GM18868 (cell line): ENCODE data around the gene AIMP1.
"Not testable (repeated sequence)": the region's sequence is repeated elsewhere in the genome, so short reads cannot be mapped to it uniquely, and the experiment has no call there.

Source experiments
- ATAC-seq: cut with Tn5 transposase; IDR thresholded peaks from one replicate; pipeline ENCODE4 v1.9.1; 2021; ENCODE audit warnings: mild to moderate bottlenecking, moderate library complexity; ENCODE audit not compliant: unreplicated experiment

AIMP1 gene

DNA sequence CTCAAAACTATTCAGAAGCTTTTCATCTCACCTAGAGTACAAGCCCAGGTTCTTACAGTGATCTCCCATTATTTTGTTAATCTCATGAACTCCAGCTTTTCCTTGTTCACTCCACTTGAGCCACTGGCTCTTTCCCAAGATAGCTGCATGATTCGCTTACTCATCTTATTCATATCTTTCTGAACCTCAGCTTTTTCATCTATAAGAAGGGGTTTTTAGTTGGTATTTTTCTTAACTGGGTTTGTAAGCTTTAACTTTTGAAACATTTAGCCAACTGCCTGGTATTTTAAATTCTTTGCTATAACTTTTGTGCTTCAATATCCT lies 28.3 kb downstream of the AIMP1 start:
- ATAC-seq: no peak

DNA sequence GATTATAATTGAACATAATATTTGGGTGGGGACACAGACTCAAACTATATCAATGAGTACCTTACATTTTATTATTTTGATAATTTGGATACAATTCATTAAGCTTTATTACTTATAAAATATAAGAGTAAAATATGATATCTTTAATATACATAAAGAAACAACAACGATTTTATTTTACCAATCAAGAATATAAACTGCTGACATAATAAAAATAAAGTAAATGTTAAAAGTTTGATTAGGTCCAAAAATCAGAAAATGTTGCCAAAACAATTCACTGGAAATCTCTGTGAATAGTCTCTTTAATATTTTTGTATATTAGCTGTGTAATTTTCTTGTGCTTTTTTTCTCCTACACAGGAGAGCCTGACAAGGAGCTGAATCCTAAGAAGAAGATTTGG lies 30.8 kb downstream of the AIMP1 start:
- ATAC-seq: no peak

DNA sequence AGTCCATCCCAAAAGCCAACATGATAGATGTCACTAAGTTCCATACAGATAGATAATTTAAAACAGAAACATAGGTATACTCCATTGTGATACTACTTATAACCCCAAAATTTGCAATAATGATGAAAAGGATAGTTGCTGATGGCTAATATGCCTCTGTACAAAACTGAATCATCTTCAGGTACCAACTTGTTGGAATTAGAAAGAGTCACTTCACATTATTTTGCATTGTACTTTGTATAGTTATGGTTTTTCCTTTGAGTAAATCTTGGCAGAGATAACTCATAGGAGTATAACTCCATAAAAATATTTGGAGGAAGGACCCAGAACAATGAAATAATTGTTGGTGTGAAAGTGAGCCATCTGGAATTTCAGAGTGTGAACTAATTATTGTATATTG lies 34.7 kb downstream of the AIMP1 start:
- ATAC-seq: no peak

DNA sequence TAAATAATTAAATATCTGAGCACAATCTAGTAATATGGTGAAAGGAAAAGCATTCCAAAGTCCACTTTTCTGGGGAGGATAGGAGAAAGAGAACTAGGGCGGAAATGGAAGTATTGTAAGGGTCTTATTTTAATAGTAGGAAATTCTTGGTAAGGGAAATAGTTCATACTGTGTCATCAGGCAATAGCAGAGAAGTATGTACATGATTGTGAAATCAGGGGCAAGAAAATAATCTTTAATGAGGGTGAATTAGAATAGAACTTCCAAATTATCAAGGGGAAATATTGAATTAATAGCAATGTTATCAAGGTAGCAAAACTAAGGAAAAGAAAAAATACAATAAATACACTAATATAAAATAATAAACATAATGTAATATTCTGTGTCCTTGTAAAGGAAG lies 37.4 kb downstream of the AIMP1 start:
- no peak for ATAC-seq

DNA sequence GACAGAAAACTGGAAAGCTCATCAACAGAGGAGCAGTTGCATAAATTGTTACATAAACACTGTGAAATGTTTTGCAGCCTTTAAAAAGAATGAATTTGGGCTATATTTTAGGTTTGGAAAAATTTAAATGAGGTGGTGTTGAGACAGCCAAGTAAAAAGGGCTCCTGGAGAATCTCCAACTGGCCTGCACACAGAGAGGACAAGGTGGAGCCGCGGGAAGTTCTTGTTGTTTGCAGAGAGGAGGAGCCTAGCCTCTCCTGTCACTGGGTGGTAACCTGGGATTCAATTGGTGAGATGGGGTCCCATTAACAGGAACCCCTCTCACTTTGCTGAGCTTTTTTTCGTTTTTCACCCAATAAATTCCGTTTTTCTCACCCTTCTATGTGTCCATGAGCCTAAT lies 38.8 kb downstream of the AIMP1 start:
- ATAC-seq: no peak

DNA sequence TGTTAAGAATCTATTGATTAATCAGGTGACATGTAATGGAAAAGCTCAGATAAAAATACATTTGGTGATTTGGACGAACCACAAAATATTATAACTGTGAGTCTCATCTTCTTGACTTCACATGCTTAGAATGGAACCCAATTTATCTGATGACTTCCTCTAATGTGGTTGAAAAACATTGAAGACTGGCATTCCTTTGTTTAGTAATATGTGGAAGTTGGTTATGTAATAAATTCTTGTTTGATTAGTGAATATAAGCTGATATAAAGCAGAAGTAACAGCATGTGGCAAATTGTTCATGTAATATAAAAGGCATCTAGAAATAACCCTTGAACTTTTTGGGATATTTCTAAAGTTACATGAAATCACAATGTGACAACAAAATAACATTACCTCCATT lies 42.5 kb downstream of the AIMP1 start:
- no peak for ATAC-seq

DNA sequence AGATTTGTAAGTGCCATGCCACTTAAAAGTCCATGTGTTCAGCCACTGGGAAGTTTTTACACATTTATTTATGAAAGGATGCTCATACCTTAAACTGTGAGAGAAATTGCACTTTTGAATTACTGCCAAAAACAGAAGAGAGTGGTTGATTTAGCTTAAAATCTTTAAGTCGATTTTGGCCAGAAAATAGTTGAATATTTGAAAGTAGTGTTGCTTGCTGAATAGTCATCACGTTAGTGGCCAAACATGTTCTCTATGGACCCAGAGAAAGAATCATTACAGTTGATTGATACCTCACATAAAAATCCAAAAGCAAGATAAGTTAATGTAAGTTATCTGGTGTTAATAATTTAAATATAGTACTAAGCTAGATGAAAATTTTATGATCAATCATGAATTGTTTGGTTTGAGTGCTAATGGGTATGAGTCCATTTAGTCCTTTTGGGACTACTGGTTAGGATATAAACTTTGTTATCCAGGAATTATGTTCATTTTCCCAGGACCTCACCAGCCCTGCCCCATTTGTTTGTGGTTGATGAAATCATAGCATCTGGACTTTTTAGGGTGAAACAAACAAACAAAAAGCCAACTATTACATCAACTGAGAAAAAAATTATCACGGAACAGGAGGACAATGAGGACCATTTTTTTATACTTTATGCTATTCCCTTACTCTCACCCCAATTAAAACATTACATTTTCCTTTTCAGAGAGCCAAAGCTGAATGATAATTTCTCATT lies 45.9 kb downstream of the AIMP1 start:
- no peak for ATAC-seq

DNA sequence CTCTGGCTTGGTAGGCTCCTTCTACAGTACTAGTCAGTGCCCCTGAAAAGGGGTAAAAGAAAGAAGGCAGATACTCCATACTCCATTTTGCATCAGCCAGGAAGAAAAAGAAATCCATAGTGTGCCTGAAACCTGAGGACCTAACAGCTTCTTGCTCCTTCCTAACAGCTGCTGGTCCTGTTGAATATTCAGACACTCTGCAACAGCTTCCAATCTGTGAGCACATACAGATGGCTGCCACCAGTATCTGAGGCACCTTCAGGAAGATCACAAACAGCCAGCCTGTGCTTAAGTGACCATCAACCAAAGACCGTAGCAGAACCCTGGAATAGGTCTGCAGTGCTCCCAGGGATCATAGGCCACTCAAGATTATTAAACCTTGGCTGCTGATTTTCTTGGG lies 47.9 kb downstream of the AIMP1 start:
- no peak for ATAC-seq

DNA sequence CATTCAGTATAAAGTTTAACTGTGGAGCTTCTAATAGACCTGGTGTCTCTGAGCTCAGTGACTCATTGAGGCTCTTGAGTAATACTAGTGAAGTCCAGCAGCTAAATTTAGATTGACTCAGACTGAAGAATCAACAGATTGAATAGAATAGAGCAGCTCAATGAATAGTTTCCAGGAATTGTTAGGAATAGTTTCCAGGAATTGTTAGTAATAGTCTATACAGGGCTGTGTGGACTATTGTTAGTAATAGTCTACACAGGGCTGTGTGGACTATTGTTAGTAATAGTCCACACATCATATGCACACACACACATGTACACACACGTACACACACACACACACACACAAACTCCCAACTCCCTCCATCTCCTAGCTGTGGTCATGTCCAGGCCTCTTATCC lies 49.3 kb downstream of the AIMP1 start:
- ATAC-seq: no peak

DNA sequence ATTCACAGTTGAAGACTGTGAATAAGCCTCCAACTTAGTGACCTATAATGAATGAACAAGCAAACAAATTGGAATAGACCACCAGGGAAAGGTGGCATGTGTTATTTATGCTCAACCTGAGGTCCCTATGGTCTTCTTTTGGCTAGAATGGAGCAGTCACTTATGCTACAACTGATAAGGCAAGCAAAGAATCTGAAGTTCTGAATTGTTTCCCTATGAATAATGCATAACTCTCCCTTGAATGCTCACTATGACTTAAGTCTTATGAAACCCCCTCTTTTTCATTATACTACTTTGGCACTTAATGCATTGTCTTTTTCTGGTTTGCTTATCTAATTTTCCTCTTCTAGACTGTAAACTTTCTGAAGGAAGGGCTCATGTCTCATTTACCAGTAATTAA lies 49.7 kb downstream of the AIMP1 start:
- ATAC-seq: no peak

DNA sequence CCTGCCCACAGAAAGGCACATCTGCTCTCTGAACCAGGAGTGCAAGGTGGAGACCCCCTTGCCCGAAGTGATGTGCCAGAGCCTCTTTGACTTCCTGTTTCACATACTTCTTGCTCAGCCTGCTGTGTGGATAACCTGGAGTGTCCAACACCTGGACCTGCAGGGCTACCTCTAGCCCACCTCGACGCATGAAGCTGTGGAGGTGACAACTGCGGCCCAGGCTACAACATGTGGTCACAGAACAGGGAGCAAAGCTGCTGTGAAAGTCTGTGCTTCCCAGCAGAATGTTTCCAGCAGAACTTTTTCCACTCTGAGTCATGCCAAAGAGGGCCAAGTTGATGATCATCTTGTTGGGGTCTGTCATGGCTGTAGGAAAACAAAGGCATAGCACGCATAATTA lies 50.7 kb downstream of the AIMP1 start:
- no peak for ATAC-seq

DNA sequence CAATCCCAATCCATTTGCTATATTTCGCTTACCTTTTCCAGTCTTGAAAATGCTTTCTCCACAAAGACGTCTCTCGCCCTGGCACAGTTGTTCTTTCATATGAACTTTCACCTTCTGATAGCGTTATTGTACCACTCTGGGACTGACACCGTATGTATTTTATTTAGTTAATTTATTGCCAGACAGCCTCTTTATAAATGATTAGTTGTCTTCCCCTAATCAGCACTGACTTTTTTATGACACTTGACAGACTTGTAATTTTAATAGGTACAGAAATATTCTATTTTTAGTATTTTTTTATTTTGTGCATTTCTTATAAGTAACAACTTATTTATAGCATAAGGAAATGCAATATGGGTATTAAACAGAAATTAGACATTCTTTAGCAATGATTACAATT lies 52.3 kb downstream of the AIMP1 start, which contains the start of gene GIMD1:
Gene GIMD1, minus strand, starts transcription at position 101 of the 400 bp plus-strand sequence. CDS start 1,343 bp downstream, outside the sequence.
- no peak for ATAC-seq

DNA sequence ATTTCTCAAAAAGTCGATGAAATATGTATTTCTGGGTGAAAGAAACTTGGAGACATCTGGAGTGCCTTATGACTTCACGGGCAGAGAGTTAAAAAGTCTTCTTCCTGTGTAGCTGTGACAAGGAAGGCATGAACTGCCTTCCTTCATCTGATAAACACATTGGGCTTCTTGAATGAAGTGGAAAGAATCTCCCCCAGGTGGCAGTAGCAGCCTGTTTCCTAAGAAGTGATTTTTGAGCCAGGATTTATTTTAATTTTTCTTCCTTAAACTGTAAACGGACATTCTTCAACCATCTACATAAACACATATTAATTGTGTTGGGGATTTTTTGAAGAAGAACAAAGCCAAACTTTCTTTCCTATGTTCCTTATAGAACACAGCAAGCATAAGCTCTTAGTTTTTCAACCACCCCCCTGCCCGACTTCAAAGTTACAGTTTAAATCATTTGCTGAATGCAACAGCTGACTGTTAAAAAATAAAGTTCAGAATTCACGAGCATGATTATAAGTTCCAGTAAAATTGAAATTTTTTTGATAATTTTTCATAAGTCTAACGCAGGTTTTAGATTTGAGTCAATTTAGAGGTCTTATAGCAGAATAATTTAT lies 53.2 kb downstream of the AIMP1 start:
- ATAC-seq: peak; percentile 80

DNA sequence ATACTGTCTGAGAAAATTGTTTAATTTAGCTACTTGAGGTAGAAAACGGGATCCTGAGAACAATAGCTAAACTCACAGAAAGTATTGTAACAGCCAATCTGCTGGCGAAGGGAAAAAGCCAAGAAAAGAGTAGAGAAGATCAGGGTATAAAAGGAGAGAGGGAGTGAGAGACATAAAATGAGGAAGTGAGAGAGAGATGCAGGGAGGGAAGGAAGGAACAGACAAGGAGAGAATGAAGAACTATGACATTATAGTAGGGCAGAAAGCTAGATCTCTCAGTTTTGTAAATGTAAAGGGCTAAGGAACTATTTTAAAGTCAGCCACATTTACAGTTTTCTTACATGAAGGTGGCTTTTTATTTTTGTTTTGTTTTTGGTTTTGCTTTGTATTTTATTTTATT lies 53.9 kb downstream of the AIMP1 start:
- ATAC-seq: no peak

DNA sequence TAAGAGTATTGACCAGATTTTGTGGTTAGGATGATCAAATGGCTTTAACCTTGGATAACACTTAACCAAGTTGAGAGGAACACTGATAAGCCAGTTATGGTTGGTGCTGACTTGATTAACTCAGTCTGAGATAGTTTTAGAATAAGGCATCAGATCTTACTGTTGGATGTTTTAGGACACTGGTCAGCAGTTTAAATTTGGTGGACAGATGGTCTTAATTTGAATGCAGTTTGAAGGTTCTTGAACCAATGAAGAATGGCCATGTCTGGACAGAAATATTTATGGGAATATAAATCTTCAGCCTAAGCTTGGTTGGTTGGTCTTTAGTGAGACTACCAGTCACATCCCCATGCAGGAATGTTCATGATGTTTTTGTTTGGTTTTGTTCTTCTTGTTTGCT lies 54.8 kb downstream of the AIMP1 start:
- no peak for ATAC-seq

DNA sequence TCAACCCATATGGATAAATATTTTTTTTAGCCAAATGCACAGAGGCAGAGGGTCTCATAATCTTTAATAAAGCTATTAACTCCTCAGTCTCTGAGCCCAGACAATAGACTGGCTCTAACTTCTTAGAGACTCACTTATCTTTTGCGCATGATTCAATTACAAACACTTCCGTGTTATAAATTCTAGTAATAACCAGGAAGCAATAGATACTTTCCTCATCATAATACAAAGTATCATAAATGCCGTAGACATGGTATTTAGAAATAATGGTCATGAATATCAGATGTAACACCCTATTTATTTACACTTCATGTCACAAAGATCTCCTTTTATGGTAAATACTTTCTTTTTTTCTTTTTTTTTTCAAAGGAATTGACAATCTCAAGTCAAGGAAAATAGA lies 56.7 kb downstream of the AIMP1 start:
- ATAC-seq: no peak

DNA sequence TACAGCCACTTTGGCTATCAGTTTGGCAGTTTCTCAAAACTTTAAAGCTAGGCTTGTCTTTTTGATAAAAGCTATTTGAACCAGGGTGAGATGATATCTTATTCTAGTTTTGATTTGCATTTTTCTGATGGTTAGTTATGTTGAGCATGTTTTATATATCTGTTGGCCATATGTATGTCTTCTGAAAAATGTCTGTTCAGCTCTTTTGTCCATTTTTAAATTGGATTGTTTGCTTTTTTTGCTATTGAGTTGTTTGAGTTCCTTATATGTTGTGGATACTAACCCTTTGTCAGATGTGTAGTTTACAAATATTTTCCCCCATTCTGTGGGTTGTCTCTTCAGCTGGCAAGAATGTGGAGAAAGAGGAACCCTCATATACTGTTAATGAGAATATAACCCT lies 63.8 kb downstream of the AIMP1 start:
- ATAC-seq: no peak

DNA sequence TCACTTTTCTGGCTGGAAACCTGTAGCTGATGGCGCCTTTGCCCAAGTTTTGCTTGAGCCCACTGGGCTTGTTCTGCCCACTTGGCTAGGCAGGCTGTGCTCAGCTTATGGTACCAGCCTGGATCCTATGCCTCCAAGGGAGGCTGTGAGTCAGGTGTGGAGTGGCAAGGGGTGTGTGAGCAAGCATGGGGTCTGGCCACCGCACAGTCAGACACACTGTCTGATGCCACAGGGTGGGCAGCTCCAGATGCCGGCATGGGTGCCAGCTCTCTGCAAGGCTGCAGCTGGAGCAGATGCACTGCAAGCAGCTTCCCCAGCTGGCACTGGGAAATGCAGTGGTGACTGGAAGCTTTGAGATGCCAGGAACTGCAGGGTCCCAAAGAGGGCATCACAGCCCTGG lies 68.5 kb downstream of the AIMP1 start:
- ATAC-seq: no peak

DNA sequence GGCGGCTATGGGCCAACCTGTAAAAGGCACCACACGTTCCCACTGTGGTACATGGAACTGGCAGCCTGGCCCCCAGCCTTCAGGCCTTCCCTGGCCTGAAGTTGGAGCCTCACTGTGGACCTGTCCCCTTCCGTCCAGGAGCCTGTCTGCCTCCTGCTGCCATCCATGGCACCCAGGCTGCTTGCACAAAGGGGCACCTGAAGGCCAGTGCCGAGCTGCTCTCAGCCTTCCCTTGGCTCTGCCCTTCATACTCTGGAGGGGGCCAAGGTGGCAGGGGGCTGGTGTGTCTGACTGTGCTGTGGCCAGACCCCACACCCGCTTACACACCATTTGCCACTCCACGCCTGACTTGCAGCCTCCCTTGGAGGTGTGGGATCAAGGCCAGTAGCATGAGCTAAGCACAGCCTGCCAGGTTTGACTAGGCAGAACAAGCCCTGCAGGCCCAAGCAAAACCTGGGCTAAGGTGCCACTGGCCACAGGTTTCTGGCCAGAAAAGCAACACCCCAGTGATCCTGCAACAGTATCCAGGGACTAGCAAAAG lies 69.6 kb downstream of the AIMP1 start:
- no peak for ATAC-seq

DNA sequence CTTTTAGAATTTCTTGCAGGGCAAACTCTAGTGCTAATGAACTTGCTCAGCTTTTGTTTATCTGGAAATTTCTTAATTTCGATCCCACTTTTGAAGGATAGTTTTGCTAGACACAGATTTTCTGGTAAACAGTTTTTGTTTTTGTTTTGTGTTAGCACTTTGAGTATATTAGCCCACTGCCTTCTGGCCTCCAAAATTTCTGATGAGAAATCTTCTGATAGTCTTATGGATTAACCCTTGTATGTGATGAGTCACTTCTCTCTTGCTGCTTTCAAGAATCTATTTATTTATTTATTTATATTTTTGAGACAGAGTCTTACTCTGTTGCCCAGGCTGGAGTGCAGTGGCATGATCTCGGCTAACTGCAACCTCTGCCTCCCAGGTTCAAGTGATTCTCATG lies 79.2 kb downstream of the AIMP1 start:
- ATAC-seq: no peak

DNA sequence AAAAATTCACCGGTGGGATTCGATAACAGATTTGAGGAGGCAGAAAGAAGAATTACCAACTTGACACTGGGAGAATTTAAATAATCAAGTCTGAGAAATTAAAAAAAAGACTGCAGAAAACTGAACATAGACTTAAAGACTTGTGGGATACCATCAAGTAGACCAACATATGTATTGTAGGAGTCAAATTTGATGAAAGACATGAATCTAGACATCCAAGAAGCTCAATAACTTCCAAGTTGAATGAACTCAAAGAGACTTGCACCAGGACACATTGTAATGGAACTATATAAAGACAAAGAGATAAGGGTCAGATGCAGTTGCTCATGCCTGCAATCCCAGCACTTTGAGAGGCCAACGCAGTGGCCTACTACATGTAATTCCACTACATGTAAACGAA lies 82.5 kb downstream of the AIMP1 start:
- not testable (repeated sequence) for ATAC-seq
